Neural cell (in vitro differentiated cells): ENCODE measurements around the gene MEPCE.

Source experiments
- EP300 ChIP-seq: fragments of 450-650 bp; conservative IDR thresholded peaks from 2 replicates; pipeline ENCODE4 v1.6.1; 2014; ENCODE audit warnings: antibody characterized with exemption, mild to moderate bottlenecking, moderate library complexity; ENCODE audit not compliant: poor library complexity, severe bottlenecking
- EZH2 ChIP-seq: fragments of 200-600, 300-800 bp; shearing (Covaris generic), sonication (generic); IDR thresholded peaks from 2 replicates; pipeline ENCODE4 v1.6.1; 2014; ENCODE audit warnings: antibody characterized with exemption, low read length, borderline replicate concordance, mild to moderate bottlenecking; ENCODE audit not compliant: insufficient read depth, poor library complexity, severe bottlenecking
- MXI1 ChIP-seq: fragments of 450-650 bp; conservative IDR thresholded peaks from 2 replicates; pipeline ENCODE4 v1.6.1; 2014; ENCODE audit warnings: antibody characterized with exemption, mild to moderate bottlenecking; ENCODE audit not compliant: poor library complexity, severe bottlenecking
- POLR2AphosphoS5 ChIP-seq: IDR thresholded peaks from 2 replicates; pipeline ENCODE4 v1.6.1; 2012
- RAD21 ChIP-seq: fragments of 450-650 bp; conservative IDR thresholded peaks from 2 replicates; pipeline ENCODE4 v1.6.1; 2014; ENCODE audit warnings: antibody characterized with exemption, mild to moderate bottlenecking, moderate library complexity
- SMC3 ChIP-seq: fragments of 450-650 bp; conservative IDR thresholded peaks from 2 replicates; pipeline ENCODE4 v1.6.1; 2014; ENCODE audit warnings: antibody characterized with exemption, mild to moderate bottlenecking, moderate library complexity; ENCODE audit not compliant: poor library complexity
- TAF1 ChIP-seq: IDR thresholded peaks from 2 replicates; pipeline ENCODE4 v1.6.1; 2012; ENCODE audit warnings: low read depth
- TF ChIP-seq, protein P1 (sequence below): fragments of 450-650 bp; IDR thresholded peaks from 2 replicates; pipeline ENCODE4 v1.5.1; 2014; ENCODE audit warnings: antibody characterized with exemption, mild to moderate bottlenecking, moderate library complexity; ENCODE audit not compliant: poor library complexity, severe bottlenecking
- TF ChIP-seq, protein P2 (sequence below): IDR thresholded peaks from 2 replicates; pipeline ENCODE4 v1.6.1; 2012; ENCODE audit warnings: borderline replicate concordance

DNA sequence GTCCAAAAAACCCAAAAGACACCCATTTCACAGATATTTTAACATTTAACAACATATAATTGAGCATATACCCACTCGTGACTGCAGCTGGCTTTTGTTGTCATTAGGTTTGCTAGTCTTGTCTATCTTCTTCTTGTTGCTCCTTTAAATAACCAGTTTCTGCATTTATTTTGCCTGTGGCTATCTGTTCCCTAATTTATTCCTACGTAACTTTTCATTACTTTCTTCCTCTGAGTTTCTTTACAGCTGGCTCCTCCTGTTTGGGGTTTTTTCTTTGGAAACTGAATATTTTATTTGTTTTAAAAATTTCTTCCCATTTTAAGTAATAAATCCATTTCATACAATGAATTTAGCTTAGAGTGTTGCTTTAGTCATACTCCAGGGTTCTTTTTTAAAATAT is 41.9 kb upstream of the MEPCE start:
- TF ChIP-seq, protein P1, sequence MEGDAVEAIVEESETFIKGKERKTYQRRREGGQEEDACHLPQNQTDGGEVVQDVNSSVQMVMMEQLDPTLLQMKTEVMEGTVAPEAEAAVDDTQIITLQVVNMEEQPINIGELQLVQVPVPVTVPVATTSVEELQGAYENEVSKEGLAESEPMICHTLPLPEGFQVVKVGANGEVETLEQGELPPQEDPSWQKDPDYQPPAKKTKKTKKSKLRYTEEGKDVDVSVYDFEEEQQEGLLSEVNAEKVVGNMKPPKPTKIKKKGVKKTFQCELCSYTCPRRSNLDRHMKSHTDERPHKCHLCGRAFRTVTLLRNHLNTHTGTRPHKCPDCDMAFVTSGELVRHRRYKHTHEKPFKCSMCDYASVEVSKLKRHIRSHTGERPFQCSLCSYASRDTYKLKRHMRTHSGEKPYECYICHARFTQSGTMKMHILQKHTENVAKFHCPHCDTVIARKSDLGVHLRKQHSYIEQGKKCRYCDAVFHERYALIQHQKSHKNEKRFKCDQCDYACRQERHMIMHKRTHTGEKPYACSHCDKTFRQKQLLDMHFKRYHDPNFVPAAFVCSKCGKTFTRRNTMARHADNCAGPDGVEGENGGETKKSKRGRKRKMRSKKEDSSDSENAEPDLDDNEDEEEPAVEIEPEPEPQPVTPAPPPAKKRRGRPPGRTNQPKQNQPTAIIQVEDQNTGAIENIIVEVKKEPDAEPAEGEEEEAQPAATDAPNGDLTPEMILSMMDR, result no peak
- TF ChIP-seq SMC3 (no peak), EZH2 (no peak), EP300 (no peak), POLR2AphosphoS5 (no peak), TAF1 (no peak), RAD21 (no peak), MXI1 (no peak)
- TF ChIP-seq, protein P2, sequence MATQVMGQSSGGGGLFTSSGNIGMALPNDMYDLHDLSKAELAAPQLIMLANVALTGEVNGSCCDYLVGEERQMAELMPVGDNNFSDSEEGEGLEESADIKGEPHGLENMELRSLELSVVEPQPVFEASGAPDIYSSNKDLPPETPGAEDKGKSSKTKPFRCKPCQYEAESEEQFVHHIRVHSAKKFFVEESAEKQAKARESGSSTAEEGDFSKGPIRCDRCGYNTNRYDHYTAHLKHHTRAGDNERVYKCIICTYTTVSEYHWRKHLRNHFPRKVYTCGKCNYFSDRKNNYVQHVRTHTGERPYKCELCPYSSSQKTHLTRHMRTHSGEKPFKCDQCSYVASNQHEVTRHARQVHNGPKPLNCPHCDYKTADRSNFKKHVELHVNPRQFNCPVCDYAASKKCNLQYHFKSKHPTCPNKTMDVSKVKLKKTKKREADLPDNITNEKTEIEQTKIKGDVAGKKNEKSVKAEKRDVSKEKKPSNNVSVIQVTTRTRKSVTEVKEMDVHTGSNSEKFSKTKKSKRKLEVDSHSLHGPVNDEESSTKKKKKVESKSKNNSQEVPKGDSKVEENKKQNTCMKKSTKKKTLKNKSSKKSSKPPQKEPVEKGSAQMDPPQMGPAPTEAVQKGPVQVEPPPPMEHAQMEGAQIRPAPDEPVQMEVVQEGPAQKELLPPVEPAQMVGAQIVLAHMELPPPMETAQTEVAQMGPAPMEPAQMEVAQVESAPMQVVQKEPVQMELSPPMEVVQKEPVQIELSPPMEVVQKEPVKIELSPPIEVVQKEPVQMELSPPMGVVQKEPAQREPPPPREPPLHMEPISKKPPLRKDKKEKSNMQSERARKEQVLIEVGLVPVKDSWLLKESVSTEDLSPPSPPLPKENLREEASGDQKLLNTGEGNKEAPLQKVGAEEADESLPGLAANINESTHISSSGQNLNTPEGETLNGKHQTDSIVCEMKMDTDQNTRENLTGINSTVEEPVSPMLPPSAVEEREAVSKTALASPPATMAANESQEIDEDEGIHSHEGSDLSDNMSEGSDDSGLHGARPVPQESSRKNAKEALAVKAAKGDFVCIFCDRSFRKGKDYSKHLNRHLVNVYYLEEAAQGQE, result no peak
